OCI-LY1 (cell line): ENCODE data around the gene C19orf47.
"Not testable (repeated sequence)": the region's sequence is repeated elsewhere in the genome, so short reads cannot be mapped to it uniquely, and the experiment has no call there.

Experiments used
- H2AFZ ChIP-seq: fragments of 200-600 bp; sonication (generic), shearing (Covaris generic); 2 replicates; pipeline ENCODE4 v1.6.0; 2014; ENCODE audit warnings: antibody characterized with exemption, mild to moderate bottlenecking, low read length
- H3F3A ChIP-seq: fragments of 200-600 bp; sonication (generic), shearing (Covaris generic); 2 replicates; pipeline ENCODE4 v1.6.0; 2014; ENCODE audit warnings: mild to moderate bottlenecking, antibody characterized with exemption, low read length, moderate library complexity; ENCODE audit not compliant: insufficient read depth
- H3K27ac ChIP-seq: fragments of 200-600 bp; sonication (generic); 2 replicates; pipeline ENCODE4 v1.5.1; 2014; ENCODE audit warnings: low read length, mixed run types, mild to moderate bottlenecking, low read depth; ENCODE audit not compliant: poor library complexity, severe bottlenecking
- H3K27me3 ChIP-seq: fragments of 200-600 bp; sonication (generic); 2 replicates; pipeline ENCODE4 v1.6.0; 2014; ENCODE audit warnings: antibody characterized with exemption, mild to moderate bottlenecking, low read length, moderate library complexity; ENCODE audit not compliant: insufficient read depth
- H3K36me3 ChIP-seq: fragments of 200-600 bp; sonication (generic); 2 replicates; pipeline ENCODE4 v1.6.1; 2014; ENCODE audit warnings: mild to moderate bottlenecking, antibody characterized with exemption, low read length, moderate library complexity, mixed read lengths; ENCODE audit not compliant: insufficient read depth
- H3K4me1 ChIP-seq: fragments of 200-600 bp; sonication (generic); 2 replicates; pipeline ENCODE4 v1.5.1; 2014; ENCODE audit warnings: mild to moderate bottlenecking, low read length, moderate library complexity; ENCODE audit not compliant: insufficient read depth, severe bottlenecking
- H3K4me2 ChIP-seq: fragments of 200-600 bp; sonication (generic), shearing (Covaris generic); 2 replicates; pipeline ENCODE4 v1.6.1; 2014; ENCODE audit warnings: low read length
- H3K4me3 ChIP-seq: fragments of 200-600 bp; sonication (generic); 2 replicates; pipeline ENCODE4 v1.5.1; 2014; ENCODE audit warnings: low read length, low read depth, mild to moderate bottlenecking, mixed read lengths; ENCODE audit not compliant: poor library complexity, severe bottlenecking
- H3K79me2 ChIP-seq: fragments of 200-600 bp; shearing (Covaris generic); 2 replicates; pipeline ENCODE4 v1.6.1; 2016; ENCODE audit warnings: mixed run types, low read length, mixed read lengths; ENCODE audit not compliant: insufficient read depth
- H3K9ac ChIP-seq: fragments of 200-600 bp; sonication (generic), shearing (Covaris generic); 2 replicates; pipeline ENCODE4 v1.6.1; 2014; ENCODE audit warnings: mild to moderate bottlenecking, low read length, mixed read lengths
- H3K9me2 ChIP-seq: fragments of 200-600 bp; sonication (generic), shearing (Covaris generic); 2 replicates; pipeline ENCODE4 v1.6.1; 2014; ENCODE audit warnings: low read depth, mild to moderate bottlenecking, low read length, mixed read lengths
- H3K9me3 ChIP-seq: fragments of 200-600 bp; shearing (Covaris generic); 2 replicates; pipeline ENCODE4 v1.6.1; 2014; ENCODE audit warnings: low read length, mixed read lengths
- H4K20me1 ChIP-seq: fragments of 200-600 bp; sonication (generic), shearing (Covaris generic); 2 replicates; pipeline ENCODE4 v1.6.0; 2016; ENCODE audit warnings: mild to moderate bottlenecking, low read length; ENCODE audit not compliant: insufficient read depth
- EZH2 ChIP-seq: fragments of 200-600 bp; sonication (generic), shearing (Covaris generic); IDR thresholded peaks from 2 replicates; pipeline ENCODE4 v1.8.0; 2017; ENCODE audit warnings: borderline replicate concordance, mixed run types, mild to moderate bottlenecking, antibody characterized with exemption, low read length, moderate library complexity, mixed read lengths
- TF ChIP-seq, protein P1 (sequence below): fragments of 200-600 bp; sonication (generic), shearing (Covaris generic); IDR thresholded peaks from 2 replicates; pipeline ENCODE4 v1.5.1; 2017; ENCODE audit warnings: mild to moderate bottlenecking, antibody characterized with exemption, low read length, moderate library complexity, mixed read lengths

C19orf47 gene

DNA sequence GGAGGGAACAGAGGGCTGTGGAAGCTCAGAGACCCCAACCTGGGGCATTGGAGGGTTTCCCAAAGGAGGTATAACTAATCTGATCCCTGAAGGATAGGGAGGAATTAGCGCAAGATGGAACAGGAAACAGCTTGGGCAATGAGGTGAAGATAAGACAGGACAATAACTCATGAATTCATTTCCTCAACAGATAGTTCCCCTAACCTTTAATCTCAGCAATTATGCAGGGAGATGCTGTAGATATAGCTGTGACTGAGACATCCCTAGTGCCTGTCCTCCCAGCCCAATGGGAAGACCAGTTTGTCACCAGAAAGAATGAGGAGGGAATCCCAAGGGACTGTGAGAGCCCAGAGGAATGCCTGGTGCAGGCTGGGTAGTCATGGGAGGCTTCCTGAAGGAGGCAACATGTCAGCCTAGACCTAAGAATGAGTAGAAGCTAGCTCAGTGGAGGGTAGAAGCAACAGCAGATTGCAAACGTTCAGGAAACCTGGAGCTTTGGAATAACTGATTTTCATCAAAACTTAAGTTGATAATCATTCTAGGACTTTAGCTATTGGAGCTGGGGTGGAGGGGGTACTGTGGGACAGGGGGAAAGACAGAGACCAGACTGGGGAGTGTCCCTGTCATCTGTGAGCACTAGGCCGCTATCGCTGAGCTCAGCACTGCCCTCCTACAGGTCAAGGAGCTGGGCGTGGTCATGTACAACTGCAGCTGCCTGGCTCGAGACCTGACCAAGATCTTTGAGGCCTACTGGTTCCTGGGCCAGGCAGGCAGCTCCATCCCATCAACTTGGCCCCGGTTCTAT, 23.0 kb upstream of the C19orf47 start:
- no peak overlapping the region for H3K27ac ChIP-seq
- H3F3A ChIP-seq: no peaks in the 10 kb centered on the region
- no peaks in the 10 kb centered on the region for H3K9me3 ChIP-seq
- no peaks in the 10 kb centered on the region for H3K9me2 ChIP-seq
- H3K9ac ChIP-seq: no peak overlapping the region
- no peak overlapping the region for H3K4me3 ChIP-seq
- TF ChIP-seq, protein P1, sequence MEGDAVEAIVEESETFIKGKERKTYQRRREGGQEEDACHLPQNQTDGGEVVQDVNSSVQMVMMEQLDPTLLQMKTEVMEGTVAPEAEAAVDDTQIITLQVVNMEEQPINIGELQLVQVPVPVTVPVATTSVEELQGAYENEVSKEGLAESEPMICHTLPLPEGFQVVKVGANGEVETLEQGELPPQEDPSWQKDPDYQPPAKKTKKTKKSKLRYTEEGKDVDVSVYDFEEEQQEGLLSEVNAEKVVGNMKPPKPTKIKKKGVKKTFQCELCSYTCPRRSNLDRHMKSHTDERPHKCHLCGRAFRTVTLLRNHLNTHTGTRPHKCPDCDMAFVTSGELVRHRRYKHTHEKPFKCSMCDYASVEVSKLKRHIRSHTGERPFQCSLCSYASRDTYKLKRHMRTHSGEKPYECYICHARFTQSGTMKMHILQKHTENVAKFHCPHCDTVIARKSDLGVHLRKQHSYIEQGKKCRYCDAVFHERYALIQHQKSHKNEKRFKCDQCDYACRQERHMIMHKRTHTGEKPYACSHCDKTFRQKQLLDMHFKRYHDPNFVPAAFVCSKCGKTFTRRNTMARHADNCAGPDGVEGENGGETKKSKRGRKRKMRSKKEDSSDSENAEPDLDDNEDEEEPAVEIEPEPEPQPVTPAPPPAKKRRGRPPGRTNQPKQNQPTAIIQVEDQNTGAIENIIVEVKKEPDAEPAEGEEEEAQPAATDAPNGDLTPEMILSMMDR: no peak
- no peaks in the 10 kb centered on the region; the same call in 1 of the 2 replicates for H3K36me3 ChIP-seq
- no peaks in the 10 kb centered on the region for H3K79me2 ChIP-seq
- H2AFZ ChIP-seq: no peak overlapping the region
- H3K4me2 ChIP-seq: no peak overlapping the region
- no peaks in the 10 kb centered on the region for H3K4me1 ChIP-seq
- H3K27me3 ChIP-seq: no peaks in the 10 kb centered on the region
- no peaks in the 10 kb centered on the region for H4K20me1 ChIP-seq

GRCh38 chr19:40370253-40370652, 22.1 kb upstream of the C19orf47 start:
- H3K9ac ChIP-seq, H3K27me3 ChIP-seq, H3F3A ChIP-seq, H4K20me1 ChIP-seq, H3K4me3 ChIP-seq, H3K4me1 ChIP-seq, H3K27ac ChIP-seq, H3K79me2 ChIP-seq, H3K36me3 ChIP-seq, H2AFZ ChIP-seq, H3K9me3 ChIP-seq, H3K4me2 ChIP-seq, H3K9me2 ChIP-seq: not testable (repeated sequence)

GRCh38 chr19:40369797-40370196, 21.6 kb upstream of the C19orf47 start:
- H3K27me3 ChIP-seq: no peaks in the 10 kb centered on the region
- H3K4me1 ChIP-seq: peaks cover 6% of the 10 kb centered on the region
- no peaks in the 10 kb centered on the region for H4K20me1 ChIP-seq
- TF ChIP-seq, protein P1: no peak
- TF ChIP-seq EZH2: no peak
- H3K79me2 ChIP-seq: no peaks in the 10 kb centered on the region
- no peak overlapping the region for H3K4me2 ChIP-seq
- no peak overlapping the region for H3K9ac ChIP-seq
- no peaks in the 10 kb centered on the region for H3F3A ChIP-seq
- H3K27ac ChIP-seq: no peak overlapping the region
- H2AFZ ChIP-seq: no peak overlapping the region
- H3K9me3 ChIP-seq: no peaks in the 10 kb centered on the region
- no peak overlapping the region for H3K4me3 ChIP-seq
- H3K9me2 ChIP-seq: no peaks in the 10 kb centered on the region
- H3K36me3 ChIP-seq: no peaks in the 10 kb centered on the region; the same call in 1 of the 2 replicates
